GM23338 (cell line): Measurements from ENCODE around the gene XIRP2. TPM values are rescaled to one million over a fixed set of nuclear protein-coding genes. Genes with fewer than 3 reads are reported as not detected.
A peak's percentile ranks its signal among the peaks of the same experiment; 100 is the strongest.

Experiments
- ATAC-seq: fragments of 200-7000 bp; cut with Tn5 transposase; 3 replicates; pipeline ENCODE4 v1.9.1; 2020
- DNase-seq: peaks from one replicate; pipeline ENCODE4 v3.0.0-alpha.2; 2015; ENCODE audit warnings: low spot score
- H2AFZ ChIP-seq: fragments of 200-600 bp; sonication (generic); 2 replicates; pipeline ENCODE4 v1.8.0; 2016; ENCODE audit warnings: antibody characterized with exemption, mild to moderate bottlenecking, moderate library complexity
- H3F3A ChIP-seq: fragments of 200-600 bp; sonication (generic); replicated peaks from 2 replicates; pipeline ENCODE4 v1.8.0; 2017; ENCODE audit warnings: antibody characterized with exemption, mixed run types, low read depth
- H3K27ac ChIP-seq: fragments of 200-600 bp; sonication (generic); 2 replicates; pipeline ENCODE4 v1.6.1; 2016; ENCODE audit warnings: low read depth
- H3K27me3 ChIP-seq: fragments of 200-600 bp; sonication (generic); 2 replicates; pipeline ENCODE4 v1.8.0; 2016; ENCODE audit warnings: mild to moderate bottlenecking, mixed run types, moderate library complexity; ENCODE audit not compliant: insufficient read depth
- H3K36me3 ChIP-seq: fragments of 200-600 bp; sonication (generic); 2 replicates; pipeline ENCODE4 v1.8.0; 2016; ENCODE audit warnings: mild to moderate bottlenecking; ENCODE audit not compliant: insufficient read depth
- H3K4me1 ChIP-seq: fragments of 200-600 bp; sonication (generic); 2 replicates; pipeline ENCODE4 v1.8.0; 2016; ENCODE audit warnings: mild to moderate bottlenecking, moderate library complexity; ENCODE audit not compliant: insufficient read depth
- H3K4me2 ChIP-seq: fragments of 200-600 bp; sonication (generic); 2 replicates; pipeline ENCODE4 v1.7.1; 2017; ENCODE audit warnings: mixed run types
- H3K4me3 ChIP-seq: fragments of 200-600 bp; sonication (generic); 2 replicates; pipeline ENCODE4 v1.6.1; 2016; ENCODE audit warnings: mixed run types
- H3K79me2 ChIP-seq: fragments of 200-600 bp; sonication (generic); replicated peaks from 2 replicates; pipeline ENCODE4 v1.8.0; 2017; ENCODE audit warnings: mild to moderate bottlenecking; ENCODE audit not compliant: insufficient read depth
- H3K9me2 ChIP-seq: fragments of 200-600 bp; sonication (generic); 2 replicates; pipeline ENCODE4 v1.8.0; 2017; ENCODE audit not compliant: insufficient read depth
- H4K20me1 ChIP-seq: fragments of 200-600 bp; sonication (generic); replicated peaks from 2 replicates; pipeline ENCODE4 v1.8.0; 2017; ENCODE audit warnings: mild to moderate bottlenecking; ENCODE audit not compliant: insufficient read depth
- H3K27ac Mint-ChIP-seq: 2 replicates; pipeline ENCODE4 v1.8.0; 2020; ENCODE audit warnings: inconsistent platforms, mild to moderate bottlenecking, moderate library complexity, mixed read lengths
- H3K27me3 Mint-ChIP-seq: 3 replicates; pipeline ENCODE4 v1.8.0; 2022; ENCODE audit warnings: low read depth, mild to moderate bottlenecking, moderate library complexity, mixed read lengths, inconsistent platforms; ENCODE audit not compliant: insufficient read depth, poor library complexity
- H3K36me3 Mint-ChIP-seq: 3 replicates; pipeline ENCODE4 v1.8.0; 2021; ENCODE audit warnings: low read depth, mild to moderate bottlenecking, inconsistent platforms, moderate library complexity, mixed read lengths
- H3K4me1 Mint-ChIP-seq: 3 replicates; pipeline ENCODE4 v1.8.0; 2020; ENCODE audit warnings: mild to moderate bottlenecking, inconsistent platforms, mixed read lengths
- H3K4me3 Mint-ChIP-seq: 3 replicates; pipeline ENCODE4 v1.8.0; 2021; ENCODE audit warnings: moderate library complexity, mild to moderate bottlenecking, inconsistent platforms, mixed read lengths
- H3K9me3 Mint-ChIP-seq: 3 replicates; pipeline ENCODE4 v1.8.0; 2020; ENCODE audit warnings: moderate library complexity, mild to moderate bottlenecking, inconsistent platforms, mixed read lengths
- CREB1 ChIP-seq: fragments of 250-450 bp; sonication (Bioruptor Pico); IDR thresholded peaks from 2 replicates; pipeline ENCODE4 v1.5.0; 2020; ENCODE audit warnings: low read depth, mild to moderate bottlenecking, moderate library complexity
- EZH2 ChIP-seq: fragments of 200-600 bp; sonication (generic); IDR thresholded peaks from one replicate; pipeline ENCODE4 v1.8.0; 2017; ENCODE audit warnings: antibody characterized with exemption, mild to moderate bottlenecking, low read depth; ENCODE audit not compliant: unreplicated experiment
- EZH2phosphoT487 ChIP-seq: fragments of 200-600 bp; sonication (generic); IDR thresholded peaks from one replicate; pipeline ENCODE4 v1.8.1; 2018; ENCODE audit warnings: antibody characterized with exemption; ENCODE audit not compliant: unreplicated experiment
- JUNB ChIP-seq: IDR thresholded peaks from one replicate; pipeline ENCODE4 v1.6.1; 2016; ENCODE audit warnings: antibody characterized with exemption; ENCODE audit not compliant: unreplicated experiment
- NANOG ChIP-seq: IDR thresholded peaks from 2 replicates; pipeline ENCODE4 v1.6.1; 2016; ENCODE audit warnings: antibody characterized with exemption, borderline replicate concordance
- POLR2AphosphoS5 ChIP-seq: IDR thresholded peaks from 2 replicates; pipeline ENCODE4 v1.6.1; 2016; ENCODE audit warnings: antibody characterized with exemption, low read depth
- STAT1 ChIP-seq: IDR thresholded peaks from one replicate; pipeline ENCODE4 v1.6.1; 2016; ENCODE audit warnings: antibody characterized with exemption; ENCODE audit not compliant: unreplicated experiment
- ZNF114 ChIP-seq: fragments of 250-450 bp; sonication (Bioruptor Pico); IDR thresholded peaks from 2 replicates; pipeline ENCODE4 v1.5.0; 2020; ENCODE audit warnings: mild to moderate bottlenecking, moderate library complexity
- ZNF331 ChIP-seq: fragments of 250-450 bp; sonication (Bioruptor Pico); IDR thresholded peaks from 2 replicates; pipeline ENCODE4 v1.5.0; 2020; ENCODE audit warnings: low read depth, mild to moderate bottlenecking, moderate library complexity
- polyA plus RNA-seq: library from polyadenylated mRNA; unstranded; fragments of >200 nt; fragmentation: Nextera tagmentation; extraction: Ambion mirVana; gene quantifications from 2 replicates; pipeline ENCODE4 v1.2.1, GENCODE V29; 2016
- total RNA-seq: library from RNA; depleted of rRNA; stranded (reverse); fragments of >200 nt; shearing (Covaris generic); gene quantifications from 2 replicates; pipeline ENCODE4 v1.2.3, GENCODE V29; 2014
- TF ChIP-seq, protein P1 (sequence below), 2 experiments: fragments of 200-600 bp in 1 of 2; sonication (generic) in 1 of 2; conservative IDR thresholded peaks; 2 replicates each; pipeline versions ENCODE4 v1.5.1 to v1.6.1; 2016 to 2017; ENCODE audit warnings: antibody characterized with exemption in 2 of 2, low read depth in 2 of 2, mild to moderate bottlenecking in 2 of 2, moderate library complexity in 1 of 2
- TF ChIP-seq, protein P2 (sequence below): fragments of 250-450 bp; sonication (Bioruptor Pico); IDR thresholded peaks from 2 replicates; pipeline ENCODE4 v1.5.0; 2020; ENCODE audit warnings: mild to moderate bottlenecking, moderate library complexity
- TF ChIP-seq, protein P3 (sequence below): IDR thresholded peaks from 2 replicates; pipeline ENCODE4 v1.6.1; 2016; ENCODE audit warnings: antibody characterized with exemption
- TF ChIP-seq, protein P4 (sequence below): IDR thresholded peaks from one replicate; pipeline ENCODE4 v1.6.1; 2018; ENCODE audit warnings: antibody characterized with exemption; ENCODE audit not compliant: unreplicated experiment

The XIRP2 gene
- total and polyA plus RNA-seq, 2 experiments from 2014 or later, result 0.17 to 0.31 TPM

DNA sequence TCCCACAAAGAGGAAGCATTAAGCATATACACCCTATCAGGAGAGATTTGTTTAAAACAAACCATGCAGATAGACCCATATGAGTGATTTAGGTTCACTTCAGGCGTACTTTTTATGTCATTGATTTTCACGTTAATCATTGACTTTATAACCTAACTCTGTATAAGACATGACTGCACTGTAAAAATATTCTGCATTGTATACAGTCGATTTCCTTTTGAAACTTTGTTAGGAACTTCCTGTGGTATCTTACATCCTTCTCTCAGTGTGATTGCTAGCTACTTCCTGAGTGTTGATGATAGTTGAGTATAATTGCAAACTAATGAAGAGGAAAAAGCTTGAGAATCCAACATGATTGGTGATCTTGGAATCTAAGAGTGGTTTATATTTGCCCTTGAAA is 69.4 kb downstream of the XIRP2 start:
- Histone ChIP-seq H3K4me1 (peaks cover 42% of the 10 kb centered on the region), H3K27ac (no peak overlapping the region), H3K4me2 (0 out of 2 replicates have a peak overlapping the region, but pooled peaks have one; percentile 9), H3F3A (no peaks in the 10 kb centered on the region), H3K4me3 (no peak overlapping the region), H3K36me3 (no peaks in the 10 kb centered on the region), H3K9me2 (no peaks in the 10 kb centered on the region), H3K27me3 (no peaks in the 10 kb centered on the region), H2AFZ (peak overlapping the region; percentile 8; the same call in 1 of the 2 replicates), H3K79me2 (no peaks in the 10 kb centered on the region), H4K20me1 (no peaks in the 10 kb centered on the region)
- no peaks in the 10 kb centered on the region for H3K9me3 Mint-ChIP-seq
- no peaks in the 10 kb centered on the region for H3K27me3 Mint-ChIP-seq
- H3K4me3 Mint-ChIP-seq, result no peak overlapping the region
- ATAC-seq (no peak), DNase-seq (no peak)
- no peak for TF ChIP-seq POLR2AphosphoS5
- no peak for TF ChIP-seq NANOG
- TF ChIP-seq, protein P1, sequence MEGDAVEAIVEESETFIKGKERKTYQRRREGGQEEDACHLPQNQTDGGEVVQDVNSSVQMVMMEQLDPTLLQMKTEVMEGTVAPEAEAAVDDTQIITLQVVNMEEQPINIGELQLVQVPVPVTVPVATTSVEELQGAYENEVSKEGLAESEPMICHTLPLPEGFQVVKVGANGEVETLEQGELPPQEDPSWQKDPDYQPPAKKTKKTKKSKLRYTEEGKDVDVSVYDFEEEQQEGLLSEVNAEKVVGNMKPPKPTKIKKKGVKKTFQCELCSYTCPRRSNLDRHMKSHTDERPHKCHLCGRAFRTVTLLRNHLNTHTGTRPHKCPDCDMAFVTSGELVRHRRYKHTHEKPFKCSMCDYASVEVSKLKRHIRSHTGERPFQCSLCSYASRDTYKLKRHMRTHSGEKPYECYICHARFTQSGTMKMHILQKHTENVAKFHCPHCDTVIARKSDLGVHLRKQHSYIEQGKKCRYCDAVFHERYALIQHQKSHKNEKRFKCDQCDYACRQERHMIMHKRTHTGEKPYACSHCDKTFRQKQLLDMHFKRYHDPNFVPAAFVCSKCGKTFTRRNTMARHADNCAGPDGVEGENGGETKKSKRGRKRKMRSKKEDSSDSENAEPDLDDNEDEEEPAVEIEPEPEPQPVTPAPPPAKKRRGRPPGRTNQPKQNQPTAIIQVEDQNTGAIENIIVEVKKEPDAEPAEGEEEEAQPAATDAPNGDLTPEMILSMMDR (conservative IDR thresholded peaks at IDR 0.05; ENCODE audit: low read depth in 2 of 2), result no peak
- TF ChIP-seq, protein P2, sequence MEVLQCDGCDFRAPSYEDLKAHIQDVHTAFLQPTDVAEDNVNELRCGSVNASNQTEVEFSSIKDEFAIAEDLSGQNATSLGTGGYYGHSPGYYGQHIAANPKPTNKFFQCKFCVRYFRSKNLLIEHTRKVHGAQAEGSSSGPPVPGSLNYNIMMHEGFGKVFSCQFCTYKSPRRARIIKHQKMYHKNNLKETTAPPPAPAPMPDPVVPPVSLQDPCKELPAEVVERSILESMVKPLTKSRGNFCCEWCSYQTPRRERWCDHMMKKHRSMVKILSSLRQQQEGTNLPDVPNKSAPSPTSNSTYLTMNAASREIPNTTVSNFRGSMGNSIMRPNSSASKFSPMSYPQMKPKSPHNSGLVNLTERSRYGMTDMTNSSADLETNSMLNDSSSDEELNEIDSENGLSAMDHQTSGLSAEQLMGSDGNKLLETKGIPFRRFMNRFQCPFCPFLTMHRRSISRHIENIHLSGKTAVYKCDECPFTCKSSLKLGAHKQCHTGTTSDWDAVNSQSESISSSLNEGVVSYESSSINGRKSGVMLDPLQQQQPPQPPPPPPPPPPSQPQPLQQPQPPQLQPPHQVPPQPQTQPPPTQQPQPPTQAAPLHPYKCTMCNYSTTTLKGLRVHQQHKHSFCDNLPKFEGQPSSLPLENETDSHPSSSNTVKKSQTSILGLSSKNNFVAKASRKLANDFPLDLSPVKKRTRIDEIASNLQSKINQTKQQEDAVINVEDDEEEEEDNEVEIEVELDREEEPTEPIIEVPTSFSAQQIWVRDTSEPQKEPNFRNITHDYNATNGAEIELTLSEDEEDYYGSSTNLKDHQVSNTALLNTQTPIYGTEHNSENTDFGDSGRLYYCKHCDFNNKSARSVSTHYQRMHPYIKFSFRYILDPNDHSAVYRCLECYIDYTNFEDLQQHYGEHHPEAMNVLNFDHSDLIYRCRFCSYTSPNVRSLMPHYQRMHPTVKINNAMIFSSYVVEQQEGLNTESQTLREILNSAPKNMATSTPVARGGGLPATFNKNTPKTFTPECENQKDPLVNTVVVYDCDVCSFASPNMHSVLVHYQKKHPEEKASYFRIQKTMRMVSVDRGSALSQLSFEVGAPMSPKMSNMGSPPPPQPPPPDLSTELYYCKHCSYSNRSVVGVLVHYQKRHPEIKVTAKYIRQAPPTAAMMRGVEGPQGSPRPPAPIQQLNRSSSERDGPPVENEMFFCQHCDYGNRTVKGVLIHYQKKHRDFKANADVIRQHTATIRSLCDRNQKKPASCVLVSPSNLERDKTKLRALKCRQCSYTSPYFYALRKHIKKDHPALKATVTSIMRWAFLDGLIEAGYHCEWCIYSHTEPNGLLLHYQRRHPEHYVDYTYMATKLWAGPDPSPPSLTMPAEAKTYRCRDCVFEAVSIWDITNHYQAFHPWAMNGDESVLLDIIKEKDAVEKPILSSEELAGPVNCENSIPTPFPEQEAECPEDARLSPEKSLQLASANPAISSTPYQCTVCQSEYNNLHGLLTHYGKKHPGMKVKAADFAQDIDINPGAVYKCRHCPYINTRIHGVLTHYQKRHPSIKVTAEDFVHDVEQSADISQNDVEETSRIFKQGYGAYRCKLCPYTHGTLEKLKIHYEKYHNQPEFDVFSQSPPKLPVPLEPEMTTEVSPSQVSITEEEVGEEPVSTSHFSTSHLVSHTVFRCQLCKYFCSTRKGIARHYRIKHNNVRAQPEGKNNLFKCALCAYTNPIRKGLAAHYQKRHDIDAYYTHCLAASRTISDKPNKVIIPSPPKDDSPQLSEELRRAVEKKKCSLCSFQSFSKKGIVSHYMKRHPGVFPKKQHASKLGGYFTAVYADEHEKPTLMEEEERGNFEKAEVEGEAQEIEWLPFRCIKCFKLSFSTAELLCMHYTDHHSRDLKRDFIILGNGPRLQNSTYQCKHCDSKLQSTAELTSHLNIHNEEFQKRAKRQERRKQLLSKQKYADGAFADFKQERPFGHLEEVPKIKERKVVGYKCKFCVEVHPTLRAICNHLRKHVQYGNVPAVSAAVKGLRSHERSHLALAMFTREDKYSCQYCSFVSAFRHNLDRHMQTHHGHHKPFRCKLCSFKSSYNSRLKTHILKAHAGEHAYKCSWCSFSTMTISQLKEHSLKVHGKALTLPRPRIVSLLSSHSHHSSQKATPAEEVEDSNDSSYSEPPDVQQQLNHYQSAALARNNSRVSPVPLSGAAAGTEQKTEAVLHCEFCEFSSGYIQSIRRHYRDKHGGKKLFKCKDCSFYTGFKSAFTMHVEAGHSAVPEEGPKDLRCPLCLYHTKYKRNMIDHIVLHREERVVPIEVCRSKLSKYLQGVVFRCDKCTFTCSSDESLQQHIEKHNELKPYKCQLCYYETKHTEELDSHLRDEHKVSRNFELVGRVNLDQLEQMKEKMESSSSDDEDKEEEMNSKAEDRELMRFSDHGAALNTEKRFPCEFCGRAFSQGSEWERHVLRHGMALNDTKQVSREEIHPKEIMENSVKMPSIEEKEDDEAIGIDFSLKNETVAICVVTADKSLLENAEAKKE, result no peak
- no peak for TF ChIP-seq CREB1 (CRISPR knock-in tag)
- TF ChIP-seq, protein P3, sequence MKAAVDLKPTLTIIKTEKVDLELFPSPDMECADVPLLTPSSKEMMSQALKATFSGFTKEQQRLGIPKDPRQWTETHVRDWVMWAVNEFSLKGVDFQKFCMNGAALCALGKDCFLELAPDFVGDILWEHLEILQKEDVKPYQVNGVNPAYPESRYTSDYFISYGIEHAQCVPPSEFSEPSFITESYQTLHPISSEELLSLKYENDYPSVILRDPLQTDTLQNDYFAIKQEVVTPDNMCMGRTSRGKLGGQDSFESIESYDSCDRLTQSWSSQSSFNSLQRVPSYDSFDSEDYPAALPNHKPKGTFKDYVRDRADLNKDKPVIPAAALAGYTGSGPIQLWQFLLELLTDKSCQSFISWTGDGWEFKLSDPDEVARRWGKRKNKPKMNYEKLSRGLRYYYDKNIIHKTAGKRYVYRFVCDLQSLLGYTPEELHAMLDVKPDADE, result no peak
- TF ChIP-seq ZNF114 (CRISPR knock-in tag), result no peak
- TF ChIP-seq, protein P4, sequence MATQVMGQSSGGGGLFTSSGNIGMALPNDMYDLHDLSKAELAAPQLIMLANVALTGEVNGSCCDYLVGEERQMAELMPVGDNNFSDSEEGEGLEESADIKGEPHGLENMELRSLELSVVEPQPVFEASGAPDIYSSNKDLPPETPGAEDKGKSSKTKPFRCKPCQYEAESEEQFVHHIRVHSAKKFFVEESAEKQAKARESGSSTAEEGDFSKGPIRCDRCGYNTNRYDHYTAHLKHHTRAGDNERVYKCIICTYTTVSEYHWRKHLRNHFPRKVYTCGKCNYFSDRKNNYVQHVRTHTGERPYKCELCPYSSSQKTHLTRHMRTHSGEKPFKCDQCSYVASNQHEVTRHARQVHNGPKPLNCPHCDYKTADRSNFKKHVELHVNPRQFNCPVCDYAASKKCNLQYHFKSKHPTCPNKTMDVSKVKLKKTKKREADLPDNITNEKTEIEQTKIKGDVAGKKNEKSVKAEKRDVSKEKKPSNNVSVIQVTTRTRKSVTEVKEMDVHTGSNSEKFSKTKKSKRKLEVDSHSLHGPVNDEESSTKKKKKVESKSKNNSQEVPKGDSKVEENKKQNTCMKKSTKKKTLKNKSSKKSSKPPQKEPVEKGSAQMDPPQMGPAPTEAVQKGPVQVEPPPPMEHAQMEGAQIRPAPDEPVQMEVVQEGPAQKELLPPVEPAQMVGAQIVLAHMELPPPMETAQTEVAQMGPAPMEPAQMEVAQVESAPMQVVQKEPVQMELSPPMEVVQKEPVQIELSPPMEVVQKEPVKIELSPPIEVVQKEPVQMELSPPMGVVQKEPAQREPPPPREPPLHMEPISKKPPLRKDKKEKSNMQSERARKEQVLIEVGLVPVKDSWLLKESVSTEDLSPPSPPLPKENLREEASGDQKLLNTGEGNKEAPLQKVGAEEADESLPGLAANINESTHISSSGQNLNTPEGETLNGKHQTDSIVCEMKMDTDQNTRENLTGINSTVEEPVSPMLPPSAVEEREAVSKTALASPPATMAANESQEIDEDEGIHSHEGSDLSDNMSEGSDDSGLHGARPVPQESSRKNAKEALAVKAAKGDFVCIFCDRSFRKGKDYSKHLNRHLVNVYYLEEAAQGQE, result no peak
- TF ChIP-seq EZH2, result no peak
- TF ChIP-seq ZNF331 (CRISPR knock-in tag), result no peak
- TF ChIP-seq STAT1, result no peak
- TF ChIP-seq EZH2phosphoT487, result no peak
- no peak for TF ChIP-seq JUNB
- H3K36me3 Mint-ChIP-seq, result no peaks in the 10 kb centered on the region
- peaks cover 41% of the 10 kb centered on the region for H3K4me1 Mint-ChIP-seq
- peak overlapping the region; percentile 94; the same call in 1 of the 2 replicates for H3K27ac Mint-ChIP-seq
